NCI-H2227 treated with DMSO at 0.1 percent for 48 hours (cell line): ENCODE measurements around the gene ETS1.

Experiments
- DNase-seq: peaks from one replicate; lab custom pipeline; 2025; lab: John Stamatoyannopoulos, UW

The ETS1 gene

DNA sequence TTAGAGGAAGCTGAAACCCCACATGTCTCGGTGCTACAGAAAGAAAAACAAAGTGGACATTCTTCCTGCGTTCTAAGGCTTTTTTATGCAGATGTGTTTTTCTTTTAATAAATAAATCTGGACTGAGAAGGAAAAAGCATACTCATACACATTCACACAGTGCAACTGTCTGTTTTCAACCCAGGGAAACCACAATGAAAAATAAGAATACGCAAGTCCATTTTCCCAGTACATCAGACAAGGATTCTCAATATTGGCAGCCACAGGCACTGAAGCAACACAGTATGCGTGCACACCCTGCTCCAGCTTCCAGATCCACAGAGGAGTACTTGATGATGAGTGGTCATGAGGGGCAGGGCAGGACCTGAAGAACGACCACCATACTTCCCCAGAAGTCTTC is 86.9 kb downstream of the ETS1 start:
- no peak for DNase-seq

DNA sequence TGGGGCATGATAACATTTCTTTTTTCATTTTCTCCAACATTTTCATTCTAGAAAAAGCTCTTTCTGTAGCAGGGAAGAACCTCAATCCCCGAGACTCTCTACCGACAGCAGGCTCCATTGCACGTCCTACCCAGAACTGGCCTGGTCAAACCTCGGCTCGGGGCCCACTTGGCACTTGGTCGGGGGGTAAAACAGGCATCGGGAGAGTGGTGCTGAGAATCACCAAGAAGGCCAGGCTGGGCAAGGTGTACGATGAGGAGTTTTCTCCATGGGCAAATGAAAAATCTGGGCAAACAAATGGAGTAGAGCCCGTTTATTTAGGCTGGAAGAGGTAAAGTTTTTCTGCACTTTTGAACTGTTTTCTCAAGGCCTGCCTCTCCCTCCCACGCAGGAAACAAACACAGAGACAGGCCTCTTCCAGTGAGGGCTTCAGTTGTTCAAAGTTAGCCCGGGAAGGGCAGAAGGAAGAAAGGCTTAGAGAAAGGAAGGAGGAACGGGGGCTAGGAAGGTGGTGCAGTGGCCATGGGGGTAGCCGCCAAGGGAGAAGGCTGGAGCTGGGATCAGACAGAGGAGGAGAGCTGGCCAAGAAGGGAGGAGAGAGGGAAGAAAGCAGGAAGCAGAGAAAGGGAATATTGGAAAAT is 87.6 kb downstream of the ETS1 start:
- no peak for DNase-seq

DNA sequence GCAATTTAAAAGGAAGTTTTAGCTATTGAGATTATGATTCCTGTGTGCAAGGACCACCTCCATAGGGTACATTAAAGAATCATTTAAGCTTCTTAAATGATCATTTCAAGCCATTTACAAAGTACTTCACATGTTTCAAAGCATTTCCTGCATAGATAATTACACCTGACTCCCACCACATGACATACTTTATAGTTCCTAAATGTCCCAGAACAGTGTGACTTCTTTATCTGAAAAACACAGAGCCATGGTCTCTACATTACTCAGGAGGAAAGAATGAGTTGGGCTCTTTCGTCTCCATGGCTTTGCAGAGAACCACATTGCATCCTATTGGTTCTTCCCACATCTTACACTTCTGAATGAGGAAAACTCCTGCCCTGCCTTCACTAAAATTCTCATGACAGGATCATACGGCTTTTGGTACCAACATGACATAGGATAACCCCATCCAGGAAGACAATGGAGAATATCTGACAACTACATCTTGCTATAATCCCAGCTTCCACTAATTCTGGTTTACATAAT is 88.6 kb downstream of the ETS1 start:
- no peak for DNase-seq

DNA sequence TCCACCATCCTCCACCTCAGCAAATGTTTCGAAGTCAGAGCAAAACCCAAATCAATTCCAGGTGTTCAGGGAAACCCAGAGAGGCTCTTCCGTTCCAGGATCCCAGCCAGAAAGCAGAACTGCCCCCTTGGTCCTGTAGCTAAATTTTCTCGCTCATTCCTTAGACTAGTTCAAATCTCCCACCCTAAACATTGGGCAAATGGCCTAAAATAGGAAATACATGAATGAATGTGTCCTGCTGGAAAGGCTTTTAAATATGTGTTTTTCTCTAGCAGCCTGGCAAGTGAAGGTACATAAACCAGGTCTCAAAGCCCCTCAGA is 89.6 kb downstream of the ETS1 start:
- no peak for DNase-seq

DNA sequence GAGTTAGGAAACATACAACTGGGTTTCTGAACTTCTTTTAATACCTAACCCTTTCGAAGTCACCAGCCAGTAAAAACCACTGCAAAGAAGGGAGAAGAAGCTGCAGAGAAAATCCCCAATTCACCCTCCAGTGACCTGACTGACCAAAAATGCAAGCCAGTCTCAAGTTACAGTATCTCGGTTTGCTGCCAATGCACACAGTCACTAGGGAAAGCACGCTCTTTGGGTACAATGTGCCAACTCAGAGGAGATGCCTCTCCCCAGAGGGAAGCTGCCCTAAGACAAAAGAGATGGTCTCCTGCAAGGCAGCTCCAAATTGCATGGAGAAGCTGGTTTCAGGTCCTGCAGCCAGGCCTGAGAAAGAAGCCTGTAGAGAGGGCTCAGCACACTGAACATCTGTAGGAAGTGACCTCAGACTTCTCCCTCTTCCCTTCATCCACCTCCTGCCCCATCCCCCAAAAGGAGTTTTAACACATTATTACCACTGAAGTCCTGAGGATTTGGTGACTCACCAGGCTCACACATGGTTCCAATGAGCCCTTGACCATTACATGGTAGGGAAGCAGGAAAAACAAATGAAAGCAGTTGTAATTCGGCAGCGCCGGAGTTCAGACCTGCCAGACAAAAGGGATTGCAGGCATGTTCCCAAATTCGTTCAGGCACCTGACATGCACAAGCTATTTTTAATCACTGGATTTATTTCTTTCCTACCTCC is 90.1 kb downstream of the ETS1 start:
- no peak for DNase-seq

DNA sequence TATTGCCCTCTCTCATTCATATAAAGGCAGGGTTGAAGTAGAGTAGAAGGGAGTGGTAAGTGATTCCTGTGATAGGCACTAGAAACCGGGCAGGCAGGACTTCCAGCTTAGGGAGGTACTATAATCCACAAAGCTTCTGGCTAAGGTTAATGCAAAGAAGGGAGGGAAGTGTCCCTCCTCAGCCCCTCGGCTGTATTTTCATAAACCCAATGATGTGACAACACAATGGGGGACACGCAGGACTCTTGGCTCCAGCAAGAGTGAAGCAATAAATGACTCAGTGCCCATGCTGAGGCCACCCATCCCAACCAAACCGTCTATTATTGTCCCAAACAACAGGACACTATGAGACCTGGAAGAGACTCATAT is 90.7 kb downstream of the ETS1 start:
- no peak for DNase-seq

DNA sequence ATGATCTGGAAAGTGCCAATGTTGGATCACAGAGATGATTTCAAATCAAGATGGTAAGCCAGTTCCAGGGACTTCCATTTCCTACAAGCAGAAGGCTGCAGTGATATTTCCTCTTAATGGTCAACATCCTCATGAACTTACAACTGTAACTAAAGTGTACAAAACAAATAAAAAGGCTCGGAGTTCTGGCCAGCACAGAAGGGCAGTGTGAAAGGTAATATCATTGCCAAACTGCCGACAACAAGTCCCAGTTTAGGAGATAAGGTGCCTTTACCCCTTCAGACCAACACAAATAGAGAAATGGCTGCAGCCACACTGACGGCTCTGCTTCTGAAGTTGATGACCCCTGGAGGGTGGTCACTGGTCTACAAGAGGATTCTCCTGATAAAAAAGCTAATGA is 91.1 kb downstream of the ETS1 start:
- no peak for DNase-seq

DNA sequence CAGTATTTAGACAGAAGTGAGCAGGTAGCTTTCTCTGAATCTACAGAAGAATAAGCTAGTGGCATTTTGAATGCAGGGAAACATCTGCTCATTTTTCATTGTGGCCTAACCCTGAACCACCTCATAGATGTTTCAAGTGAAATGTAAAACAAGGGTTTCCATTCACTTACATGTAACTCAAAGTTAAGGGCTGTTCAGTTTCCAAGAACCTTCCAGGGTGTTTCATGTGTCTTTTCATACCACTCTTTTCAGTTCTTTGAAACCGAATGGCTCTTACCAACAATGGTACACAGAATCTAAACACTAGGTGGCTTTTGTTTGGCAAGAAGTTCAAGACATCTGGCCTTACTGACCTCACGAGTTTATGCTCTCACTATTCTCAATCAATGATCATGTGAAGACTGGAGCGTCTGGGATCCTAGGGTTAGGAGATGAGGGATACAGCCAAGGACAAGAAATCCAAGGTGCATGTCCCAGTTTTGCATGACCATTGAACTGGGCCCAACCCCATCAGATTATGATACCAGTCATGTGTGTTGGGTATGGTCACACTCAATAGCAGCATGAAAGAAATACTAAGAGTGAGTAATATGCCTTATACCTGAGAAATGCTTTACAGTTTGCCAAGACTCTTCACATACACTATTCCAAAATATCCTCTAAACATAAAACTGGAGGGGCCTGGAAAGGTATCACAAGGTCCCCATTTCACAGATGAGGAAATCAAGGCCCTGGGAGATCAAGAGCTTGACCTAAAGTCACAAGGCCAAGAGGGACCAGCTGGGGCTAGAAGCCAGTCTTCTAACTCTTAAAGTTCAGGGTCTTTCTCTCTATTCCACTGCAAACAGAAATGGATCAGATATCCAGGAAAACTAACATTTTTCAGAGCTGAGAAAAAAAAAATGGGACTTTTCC is 92.7 kb downstream of the ETS1 start:
- DNase-seq: no peak

DNA sequence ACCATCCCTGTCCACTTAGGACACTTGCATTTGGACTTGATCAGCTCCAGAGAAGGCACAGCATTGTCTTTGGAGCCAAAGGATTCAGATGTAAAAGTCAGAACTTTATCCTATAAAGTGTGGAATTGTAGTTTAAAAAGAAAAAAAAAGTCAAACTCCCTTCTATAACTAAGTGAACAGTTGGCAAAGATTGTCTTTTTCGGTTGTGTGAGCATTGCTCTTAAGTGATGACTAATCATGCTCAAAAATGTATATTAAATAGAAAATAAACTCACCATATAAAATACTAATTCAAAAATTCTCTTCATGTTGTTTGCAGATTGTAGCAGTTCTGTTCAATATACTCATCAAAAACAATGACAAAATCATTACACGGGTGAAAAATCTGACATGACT is 93.8 kb downstream of the ETS1 start:
- no peak for DNase-seq

DNA sequence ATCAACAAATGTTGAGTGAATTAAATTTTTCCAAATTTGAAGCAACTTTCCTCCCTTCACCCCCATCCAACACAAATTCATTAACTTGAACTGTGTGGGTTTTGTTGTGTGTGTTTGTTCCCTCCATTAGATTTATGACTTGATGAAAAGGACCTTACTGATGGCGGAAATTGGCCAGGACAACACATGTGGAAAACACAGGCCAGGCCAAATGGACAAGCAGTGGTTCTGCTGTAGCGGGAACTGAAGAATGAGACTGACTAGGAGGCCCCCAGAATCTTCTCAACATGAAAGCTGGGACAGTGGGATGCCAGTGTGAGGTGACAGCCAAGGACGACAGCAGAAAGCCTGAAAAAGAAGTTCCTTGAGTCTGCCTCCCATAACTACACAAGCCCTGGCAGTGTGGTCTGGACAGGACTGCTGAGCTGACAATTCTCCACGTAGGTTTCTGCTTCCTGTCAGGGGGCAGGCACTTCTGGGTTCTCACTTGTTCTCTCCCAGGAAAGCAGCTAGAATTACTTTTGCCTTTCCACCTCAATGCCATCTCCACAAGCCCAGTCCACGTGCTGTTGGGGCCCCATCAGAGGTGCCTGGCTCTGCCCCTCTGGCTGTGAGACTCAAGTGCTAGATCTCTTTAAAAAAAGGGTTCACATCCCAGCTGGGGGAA is 94.3 kb downstream of the ETS1 start:
- DNase-seq: no peak

DNA sequence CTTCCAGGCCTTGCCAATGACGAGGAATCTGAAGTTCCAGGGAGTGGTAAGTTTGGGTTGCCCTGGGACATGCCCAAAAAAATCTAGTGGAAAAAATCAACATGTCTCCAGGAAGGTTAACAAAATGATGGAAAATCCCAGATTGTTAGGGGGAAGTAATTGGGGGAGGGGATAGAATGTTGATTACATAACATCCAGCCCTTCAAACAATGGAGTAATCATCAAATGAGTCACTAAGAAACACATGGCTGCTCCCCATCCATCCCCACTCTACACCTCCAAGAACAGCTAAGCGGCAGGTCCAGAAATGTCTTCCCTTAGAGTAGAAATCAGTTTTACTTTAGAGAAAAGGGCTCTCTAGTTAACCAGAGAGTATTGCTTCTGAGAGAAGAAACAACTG is 94.9 kb downstream of the ETS1 start:
- DNase-seq: no peak

DNA sequence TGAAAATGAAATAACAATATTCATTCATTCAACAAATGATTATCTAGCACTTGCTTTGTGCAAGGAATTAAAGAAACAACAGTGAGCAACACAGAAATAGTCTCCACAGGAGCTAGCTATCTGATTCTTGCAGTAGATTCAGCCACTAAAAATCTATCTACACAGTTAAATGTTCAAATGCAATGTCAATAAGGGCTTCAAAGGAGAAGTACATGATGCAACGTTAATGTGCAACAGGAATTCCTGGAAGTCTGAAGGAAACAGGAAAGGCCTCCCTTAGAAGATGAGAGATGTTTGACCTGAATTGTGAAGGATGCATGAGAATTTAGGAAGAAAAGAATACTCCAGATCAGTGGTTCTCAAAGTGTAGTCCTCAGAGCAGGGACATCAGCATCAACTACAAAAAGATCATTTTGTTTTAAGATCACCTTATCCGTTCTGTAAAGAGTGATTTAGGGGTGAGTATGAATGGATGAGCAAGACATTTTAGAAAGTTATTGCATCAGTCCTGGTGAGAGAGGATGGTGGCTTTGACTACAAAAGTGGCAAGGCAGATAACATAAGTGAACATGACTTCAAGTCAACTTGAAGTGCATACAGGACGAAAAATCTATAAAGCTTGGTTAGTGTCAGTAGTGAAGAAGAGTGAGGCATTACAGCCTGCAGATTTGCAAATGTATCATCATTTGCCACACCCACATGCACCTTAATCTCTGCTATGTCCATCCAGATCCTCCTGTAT is 96.0 kb downstream of the ETS1 start:
- DNase-seq: no peak

DNA sequence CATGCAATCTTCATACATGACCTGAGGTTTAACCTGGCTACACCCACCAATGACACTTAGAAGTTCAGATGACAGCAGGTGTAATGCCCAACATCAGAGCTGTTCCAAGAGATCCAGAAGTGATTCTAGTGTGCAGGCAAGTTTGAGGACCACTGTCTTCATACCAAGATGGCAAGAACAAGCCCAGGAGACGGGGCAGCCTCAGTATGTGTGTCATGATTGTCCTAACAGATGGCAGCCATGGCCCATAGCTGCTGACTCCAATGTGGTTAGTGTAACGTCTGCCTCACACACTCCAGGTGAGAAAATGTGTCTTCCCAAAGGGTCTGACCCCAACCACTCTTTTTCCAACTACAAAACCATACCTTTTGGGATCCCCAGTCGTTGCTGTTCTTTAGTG is 97.3 kb downstream of the ETS1 start:
- DNase-seq: no peak

DNA sequence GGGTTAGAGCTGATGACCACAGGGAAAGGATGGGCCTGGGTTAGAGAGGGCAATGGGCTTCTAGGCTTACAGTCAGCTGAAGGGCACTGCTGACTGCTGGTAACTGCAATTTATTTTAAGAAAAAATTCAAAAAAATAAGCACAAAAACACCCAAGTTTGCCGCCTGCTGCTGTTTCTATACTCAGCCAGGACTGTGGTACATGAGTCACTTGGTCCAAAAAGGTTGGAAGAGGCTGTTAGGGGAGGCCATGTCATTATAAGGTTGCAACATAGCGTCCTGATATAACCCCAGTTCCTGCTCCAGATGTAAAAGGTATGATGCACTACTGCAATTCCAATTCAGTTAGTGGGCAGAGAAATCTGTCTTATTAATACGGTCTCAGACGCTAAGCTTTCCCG is 98.9 kb downstream of the ETS1 start:
- no peak for DNase-seq

DNA sequence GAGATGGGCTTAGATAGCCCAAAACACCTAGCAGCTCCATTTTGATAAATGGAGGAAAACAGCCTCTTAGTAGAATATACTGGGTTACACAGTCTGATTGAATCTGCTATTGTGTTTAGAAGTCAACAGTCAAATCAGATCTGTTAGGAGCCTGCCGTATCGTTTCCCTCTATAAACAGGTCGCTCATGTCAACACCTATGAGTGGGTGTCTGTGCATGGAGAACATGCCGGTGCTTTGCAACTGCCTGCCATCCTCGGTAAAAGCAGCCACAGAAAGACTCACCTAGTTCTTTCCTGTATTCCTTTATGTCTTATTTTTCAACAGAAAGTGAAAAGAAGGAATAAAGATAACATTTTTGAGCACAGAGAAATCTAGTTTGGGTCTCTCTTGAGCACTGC is 99.4 kb downstream of the ETS1 start:
- DNase-seq: no peak

DNA sequence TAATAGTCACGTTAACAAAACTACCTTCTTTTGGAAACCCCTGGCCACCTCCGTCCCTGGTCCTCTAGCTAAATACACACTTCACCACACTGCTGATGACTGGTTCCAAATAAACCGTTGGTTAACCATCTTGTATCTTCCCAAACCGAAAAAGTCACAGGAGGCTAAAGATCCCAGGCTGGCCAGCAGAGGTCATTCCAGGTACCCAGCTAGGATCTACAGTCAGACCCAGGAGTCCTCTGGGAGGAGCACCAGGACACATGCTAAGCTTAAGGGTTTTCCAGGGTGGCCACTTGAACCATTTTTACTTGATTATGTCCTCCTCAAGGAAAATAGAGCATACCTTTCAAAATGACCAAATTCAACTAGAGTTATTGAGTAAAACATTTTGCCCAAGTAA is 103.2 kb downstream of the ETS1 start:
- DNase-seq: no peak

DNA sequence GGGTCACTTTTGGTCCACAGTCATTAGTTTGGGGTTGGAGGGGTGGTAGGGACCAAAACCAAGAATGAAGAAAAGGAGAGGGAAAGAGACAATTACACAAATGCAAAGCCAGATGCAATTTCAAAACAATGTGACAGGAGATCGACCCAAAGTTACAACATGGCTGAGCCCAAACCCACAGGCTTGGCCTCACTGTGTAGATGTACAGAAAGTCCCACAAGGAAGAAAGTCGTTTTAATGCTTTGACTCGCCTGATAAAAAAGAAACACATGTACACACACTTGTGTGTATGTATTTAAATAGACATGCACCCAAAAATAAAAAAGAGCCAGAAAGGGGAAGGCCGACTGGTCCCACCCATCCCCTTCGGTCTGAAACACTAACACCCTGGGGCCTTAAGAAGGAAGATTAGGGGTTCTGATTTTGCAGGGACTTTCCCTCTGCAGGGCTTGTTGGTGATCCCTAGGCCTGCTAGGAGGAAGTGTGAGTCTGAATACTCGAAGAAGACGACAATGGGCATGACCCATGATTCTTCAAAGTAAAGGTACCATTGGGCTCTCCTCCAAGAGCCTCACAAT is 104.1 kb downstream of the ETS1 start:
- DNase-seq: no peak

DNA sequence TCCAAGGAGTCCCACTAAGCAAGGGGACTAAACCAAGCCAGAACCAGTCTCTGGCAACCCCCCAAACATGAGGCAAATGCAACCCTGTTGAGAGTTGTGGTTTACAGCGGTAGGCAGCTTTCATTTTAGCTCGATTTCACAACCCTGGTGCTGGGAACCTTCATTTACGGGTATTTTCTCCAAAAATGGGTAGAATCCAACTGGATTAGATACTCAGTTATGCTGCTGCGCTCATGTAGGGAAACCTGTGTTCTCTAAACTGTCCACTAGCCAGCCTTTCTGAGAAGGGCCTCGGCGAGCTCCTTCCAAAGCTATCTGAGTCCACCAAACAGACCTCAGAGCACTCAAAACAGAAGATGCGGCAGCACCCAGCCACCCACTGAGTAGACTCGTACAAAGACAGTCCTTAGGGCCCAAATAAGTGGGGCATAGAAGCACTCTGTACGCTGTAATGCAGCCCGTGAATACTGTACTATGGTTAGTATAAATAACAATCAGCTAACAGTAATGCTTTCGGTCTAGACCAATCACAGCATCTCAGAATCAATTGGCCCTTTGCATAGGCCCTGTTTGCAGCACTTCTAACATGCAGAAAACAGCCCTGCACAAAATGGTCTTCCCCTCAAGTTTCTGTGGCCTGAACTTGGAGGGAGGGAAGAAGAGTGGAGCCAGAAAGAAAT is 104.7 kb downstream of the ETS1 start:
- no peak for DNase-seq

DNA sequence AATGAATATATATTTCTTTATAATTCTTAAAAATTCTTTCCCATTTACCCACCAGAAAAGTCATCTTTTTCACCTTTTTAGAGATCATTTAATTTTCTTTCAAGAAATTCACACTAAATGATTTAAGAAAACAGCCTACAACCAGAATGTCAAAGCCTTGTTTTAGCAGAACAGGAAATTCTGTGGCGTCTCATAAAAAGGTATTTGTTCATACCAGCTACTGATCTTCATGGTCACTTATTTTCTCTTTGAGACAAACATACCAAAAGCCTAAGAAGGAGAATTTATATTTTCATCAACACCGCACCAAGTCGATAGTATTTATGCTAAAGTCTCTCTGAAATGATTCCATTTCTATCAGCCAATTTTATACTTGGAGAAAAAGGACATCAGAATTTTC is 105.3 kb downstream of the ETS1 start:
- no peak for DNase-seq

DNA sequence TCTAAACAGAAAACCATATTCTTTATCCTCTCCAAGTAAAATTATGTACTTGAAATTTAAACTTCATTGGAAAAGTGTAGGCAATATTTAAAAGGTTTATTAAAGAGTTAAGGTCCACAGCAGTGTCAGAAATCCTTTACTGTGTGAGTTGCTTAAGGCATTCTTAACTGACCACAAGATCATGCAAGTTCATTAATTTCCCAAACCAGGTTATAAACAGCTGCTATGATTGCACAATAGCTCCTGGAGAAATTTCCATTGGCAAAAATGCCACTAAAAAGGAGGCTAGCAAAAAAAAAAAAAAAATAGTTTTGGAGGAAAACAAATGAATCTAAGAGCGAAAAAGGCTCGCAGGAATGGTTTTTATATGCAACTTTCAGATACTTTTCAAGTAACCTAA is 106.2 kb downstream of the ETS1 start:
- no peak for DNase-seq

DNA sequence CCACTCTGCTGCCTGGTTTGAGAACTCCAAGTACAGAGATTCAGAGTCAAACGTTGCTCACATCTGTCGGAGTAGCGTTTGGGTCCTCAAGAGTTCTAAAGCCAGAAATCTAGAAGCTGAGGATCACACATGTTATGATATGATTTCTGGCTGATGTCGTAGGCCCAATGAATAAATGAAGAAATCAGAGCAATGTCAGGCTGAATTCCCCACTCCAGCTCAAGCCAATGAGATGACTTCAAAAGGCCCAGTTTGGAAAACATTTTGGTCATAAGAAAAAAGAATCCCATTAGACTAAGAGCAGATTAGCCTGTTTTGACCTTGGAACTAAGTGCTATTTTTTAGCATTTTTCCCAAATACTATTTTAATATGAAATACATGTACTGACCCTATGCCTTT is 106.7 kb downstream of the ETS1 start:
- DNase-seq: no peak
